ENCODE data around the gene RNF2. TPM values are rescaled to one million over a fixed set of nuclear protein-coding genes. Genes with fewer than 3 reads are reported as not detected.

RNF2 gene
- total RNA-seq, 4 donors from 2014 or later = 11.9 to 15.3 (median 13.0) TPM

DNA sequence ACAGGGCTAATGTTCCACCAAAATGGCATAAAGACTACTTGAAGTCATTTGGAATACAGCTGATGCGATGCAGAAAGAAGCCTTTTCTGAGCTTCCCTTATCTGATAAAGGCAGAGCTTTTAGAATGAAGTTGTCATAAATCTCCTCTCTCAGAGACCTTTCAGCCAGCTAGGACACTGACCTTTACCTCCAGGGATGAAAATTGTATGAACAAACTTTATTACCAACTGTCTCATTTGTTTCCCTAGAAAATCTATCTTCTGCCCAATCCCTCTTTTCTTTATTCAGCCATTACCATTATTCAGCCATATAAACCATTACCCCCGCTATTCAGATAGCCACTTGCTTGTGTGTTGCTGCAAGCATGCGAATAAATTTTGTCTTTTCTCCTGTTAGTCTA is 29.7 kb upstream of the RNF2 start:
- H3K9me3 ChIP-seq = no peaks in the 10 kb centered on the region
- no peaks in the 10 kb centered on the region for H3K27me3 ChIP-seq
- no peak overlapping the region for H3K27ac ChIP-seq
- WGBS, 2 donors = 87 to 95% methylated on average over 3 of the region's 3 CpGs
- intact Hi-C loops (cut with DNase I) = no loop called here
- H3K4me3 ChIP-seq = no peak overlapping the region
- TF ChIP-seq POLR2A (IDR thresholded peaks at IDR 0.05) = no peak
- TF ChIP-seq, protein P1, sequence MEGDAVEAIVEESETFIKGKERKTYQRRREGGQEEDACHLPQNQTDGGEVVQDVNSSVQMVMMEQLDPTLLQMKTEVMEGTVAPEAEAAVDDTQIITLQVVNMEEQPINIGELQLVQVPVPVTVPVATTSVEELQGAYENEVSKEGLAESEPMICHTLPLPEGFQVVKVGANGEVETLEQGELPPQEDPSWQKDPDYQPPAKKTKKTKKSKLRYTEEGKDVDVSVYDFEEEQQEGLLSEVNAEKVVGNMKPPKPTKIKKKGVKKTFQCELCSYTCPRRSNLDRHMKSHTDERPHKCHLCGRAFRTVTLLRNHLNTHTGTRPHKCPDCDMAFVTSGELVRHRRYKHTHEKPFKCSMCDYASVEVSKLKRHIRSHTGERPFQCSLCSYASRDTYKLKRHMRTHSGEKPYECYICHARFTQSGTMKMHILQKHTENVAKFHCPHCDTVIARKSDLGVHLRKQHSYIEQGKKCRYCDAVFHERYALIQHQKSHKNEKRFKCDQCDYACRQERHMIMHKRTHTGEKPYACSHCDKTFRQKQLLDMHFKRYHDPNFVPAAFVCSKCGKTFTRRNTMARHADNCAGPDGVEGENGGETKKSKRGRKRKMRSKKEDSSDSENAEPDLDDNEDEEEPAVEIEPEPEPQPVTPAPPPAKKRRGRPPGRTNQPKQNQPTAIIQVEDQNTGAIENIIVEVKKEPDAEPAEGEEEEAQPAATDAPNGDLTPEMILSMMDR (IDR thresholded peaks at IDR 0.05) = no peak
- no peaks in the 10 kb centered on the region for H3K36me3 ChIP-seq
- DNase-seq = no peak
- peaks cover 0 to 7% (median 0%) of the 10 kb centered on the region in 3 donors for H3K4me1 ChIP-seq

DNA sequence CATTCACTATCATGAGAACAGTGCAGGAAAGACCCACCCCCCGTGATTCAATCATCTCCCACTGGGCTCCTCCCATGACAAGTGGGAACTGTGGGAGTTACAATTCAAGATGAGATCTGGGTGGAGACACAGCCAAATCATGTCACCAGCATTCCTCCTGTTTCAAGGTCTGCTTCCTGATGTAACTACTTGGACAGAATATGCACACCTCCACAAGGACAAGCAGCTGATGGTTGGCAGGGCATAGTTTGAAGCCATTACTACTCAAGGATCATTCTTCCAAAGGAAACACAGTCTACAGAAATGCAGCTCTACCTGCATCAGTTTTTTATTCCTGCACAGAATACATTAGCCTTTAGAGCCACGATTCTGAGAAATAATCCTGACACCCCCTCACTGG is 28.5 kb upstream of the RNF2 start:
- TF ChIP-seq, protein P1 (IDR thresholded peaks at IDR 0.05) = no peak
- TF ChIP-seq POLR2A (IDR thresholded peaks at IDR 0.05) = no peak
- Histone ChIP-seq H3K4me3 (no peak overlapping the region), H3K9me3 (no peaks in the 10 kb centered on the region), H3K36me3 (no peaks in the 10 kb centered on the region), H3K27ac (no peak overlapping the region), H3K27me3 (no peaks in the 10 kb centered on the region), H3K4me1 (peaks cover 0 to 7% (median 0%) of the 10 kb centered on the region in 3 donors)
- no peak for DNase-seq
- intact Hi-C loops (cut with DNase I) = no loop called here
- WGBS, 2 donors = 55 to 56% methylated on average over 2 of the region's 2 CpGs

DNA sequence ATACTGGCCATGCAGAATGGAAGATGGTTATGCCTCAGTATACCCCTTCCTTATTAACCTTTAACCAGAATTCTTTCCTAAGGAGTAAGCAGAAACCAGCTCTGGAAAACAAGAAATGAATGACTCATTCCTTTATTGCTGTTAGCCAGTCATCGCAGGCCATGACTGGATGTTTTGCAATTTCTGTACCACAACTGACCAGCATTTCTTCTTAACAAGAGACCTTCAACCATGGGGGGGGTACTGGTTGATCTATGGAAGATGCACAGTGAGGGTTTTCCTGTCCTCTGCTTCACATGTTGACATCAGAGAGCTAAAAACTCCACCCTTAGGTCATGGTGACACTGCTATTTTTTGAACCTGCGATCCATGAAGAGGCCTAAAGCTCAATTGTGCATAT is 28.0 kb upstream of the RNF2 start:
- Histone ChIP-seq H3K36me3 (no peaks in the 10 kb centered on the region), H3K9me3 (no peaks in the 10 kb centered on the region), H3K27me3 (no peaks in the 10 kb centered on the region), H3K27ac (no peak overlapping the region), H3K4me1 (peaks cover 0 to 7% (median 0%) of the 10 kb centered on the region in 3 donors), H3K4me3 (no peak overlapping the region)
- DNase-seq = no peak
- WGBS, 2 donors = 56 to 65% methylated on average over 2 of the region's 2 CpGs
- intact Hi-C loops (cut with DNase I) = no loop called here
- no peak for TF ChIP-seq POLR2A (IDR thresholded peaks at IDR 0.05)
- TF ChIP-seq, protein P1 (IDR thresholded peaks at IDR 0.05) = no peak

- Histone ChIP-seq H3K27ac (no peak overlapping the region), H3K4me3 (no peak overlapping the region), H3K9me3 (no peaks in the 10 kb centered on the region), H3K27me3 (no peaks in the 10 kb centered on the region), H3K4me1 (peaks cover 0 to 7% (median 0%) of the 10 kb centered on the region in 3 donors), H3K36me3 (no peaks in the 10 kb centered on the region)
- intact Hi-C loops (cut with DNase I) = no loop called here
- 64 to 67% methylated on average over 3 of the region's 3 CpGs for WGBS, 2 donors
- no peak for TF ChIP-seq POLR2A (IDR thresholded peaks at IDR 0.05)
- TF ChIP-seq, protein P1 (IDR thresholded peaks at IDR 0.05) = no peak
- DNase-seq = no peak
Measured at GRCh38 chr1:185017966-185018365, 27.4 kb upstream of the RNF2 start.

- no peak for TF ChIP-seq POLR2A (IDR thresholded peaks at IDR 0.05)
- TF ChIP-seq, protein P1 (IDR thresholded peaks at IDR 0.05) = no peak
- 88 to 100% methylated on average over 4 of the region's 4 CpGs for WGBS, 2 donors
Measured at GRCh38 chr1:185027252-185027882, 18.0 kb upstream of the RNF2 start.

More at GRCh38 chr1:185027252-185027882, 18.0 kb upstream of the RNF2 start:
- H3K4me3 ChIP-seq = no peak overlapping the region
- H3K36me3 ChIP-seq = no peaks in the 10 kb centered on the region
- peaks cover 0 to 20% (median 13%) of the 10 kb centered on the region in 3 donors for H3K9me3 ChIP-seq
- peaks cover 0 to 8% (median 0%) of the 10 kb centered on the region in 4 donors for H3K27me3 ChIP-seq
- intact Hi-C loops (cut with DNase I) = no loop called here
- H3K4me1 ChIP-seq = no peaks in the 10 kb centered on the region
- DNase-seq = no peak
- no peak overlapping the region for H3K27ac ChIP-seq

Measured in esophagus squamous epithelium (tissue), 5 donors.